NCI-H2107 treated with DMSO at 0.1 percent for 48 hours (cell line): Measurements from ENCODE around the gene TTC7B.

Experiments used
- DNase-seq: peaks from one replicate; lab custom pipeline; 2025; ENCODE audit not compliant: unreplicated experiment; lab: John Stamatoyannopoulos, UW

TTC7B gene

GRCh38 chr14:90777358-90777757, 38.9 kb downstream of the TTC7B start:
- DNase-seq: no peak

- no peak for DNase-seq
Measured at GRCh38 chr14:90775441-90775840, 40.8 kb downstream of the TTC7B start.

DNA sequence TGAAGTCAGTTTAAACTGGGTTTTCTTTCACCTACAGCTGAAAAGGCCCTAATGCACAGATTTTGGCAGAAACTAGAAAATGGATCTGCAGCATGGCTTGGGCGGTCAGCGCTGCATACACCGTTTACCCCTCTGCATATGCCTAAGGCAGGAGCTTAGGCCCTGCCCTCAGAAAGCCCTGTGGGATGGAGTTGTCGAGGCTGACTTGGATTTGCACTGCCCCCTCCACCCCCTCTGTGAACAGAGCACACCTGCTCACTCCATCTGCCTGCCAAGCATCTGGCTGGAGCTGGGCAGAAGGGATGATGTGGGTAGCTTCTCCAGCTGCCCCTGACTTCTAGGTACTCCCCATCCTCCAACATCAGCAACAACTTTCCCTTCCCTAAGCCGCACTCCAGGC, 41.9 kb downstream of the TTC7B start:
- DNase-seq: no peak

DNA sequence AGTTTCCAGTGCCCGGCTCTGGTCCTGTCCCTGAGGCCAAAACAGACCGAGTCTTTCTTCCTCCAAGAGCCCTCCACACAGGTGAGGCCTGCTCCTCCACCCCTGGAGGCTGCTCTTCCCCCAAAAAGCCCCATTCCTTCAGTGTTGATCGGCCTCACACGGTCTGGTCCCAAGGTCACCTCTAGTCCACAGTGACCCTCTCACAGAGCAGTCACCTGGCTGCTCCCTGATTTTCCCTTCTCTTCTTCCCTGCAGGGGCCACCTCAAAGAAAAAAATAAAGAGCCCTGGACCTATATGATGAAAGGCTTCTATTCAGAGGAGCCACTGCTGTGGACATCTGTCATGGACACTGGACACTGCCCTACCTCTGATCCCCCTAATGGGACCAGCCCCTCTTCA, 42.5 kb downstream of the TTC7B start:
- DNase-seq: no peak

- DNase-seq: no peak
Measured at GRCh38 chr14:90773196-90773486, 43.1 kb downstream of the TTC7B start.

GRCh38 chr14:90767899-90768298, 48.3 kb downstream of the TTC7B start:
- no peak for DNase-seq

DNA sequence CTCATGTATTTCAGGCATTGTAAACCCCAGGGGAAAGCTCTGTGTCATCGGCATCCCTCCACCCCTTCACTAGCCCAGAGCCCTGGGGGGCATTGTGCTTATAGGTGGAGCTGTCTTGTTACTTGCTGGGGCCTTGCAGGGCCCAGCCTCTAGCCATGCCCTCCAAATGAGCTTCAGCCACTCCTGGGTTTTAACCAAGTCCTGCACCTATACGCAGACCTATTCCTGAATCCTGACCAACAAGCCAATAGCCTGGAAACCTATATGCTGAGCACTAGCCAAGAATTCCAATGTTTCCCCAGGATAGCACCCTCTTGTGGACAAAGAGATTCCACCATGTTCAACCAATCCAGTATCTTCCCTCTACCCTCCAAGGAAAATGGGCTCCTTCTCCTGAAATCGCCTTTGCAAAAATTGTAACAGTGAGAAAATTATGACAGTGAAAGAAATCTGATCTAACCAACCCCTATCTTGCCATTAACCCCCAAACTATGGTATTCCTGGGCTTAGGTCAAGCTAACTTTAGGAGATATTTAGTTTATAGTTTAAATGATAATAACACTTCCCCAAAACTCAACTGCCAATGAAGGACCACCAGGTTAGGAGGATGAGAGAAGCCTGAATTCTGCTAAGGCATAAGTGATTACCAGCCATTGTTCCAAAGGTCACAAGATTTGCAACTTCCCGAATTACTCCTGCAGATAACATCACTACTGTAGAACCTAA, 55.5 kb downstream of the TTC7B start:
- DNase-seq: peak; percentile 21

- DNase-seq: no peak
Measured at GRCh38 chr14:90760078-90760444, 56.2 kb downstream of the TTC7B start.

GRCh38 chr14:90759370-90760077, 56.7 kb downstream of the TTC7B start:
- no peak for DNase-seq

- no peak for DNase-seq
Measured at GRCh38 chr14:90758959-90759358, 57.3 kb downstream of the TTC7B start.

GRCh38 chr14:90758028-90758889, 58.0 kb downstream of the TTC7B start:
- peak; percentile 75 for DNase-seq

- no peak for DNase-seq
Measured at GRCh38 chr14:90757452-90757851, 58.8 kb downstream of the TTC7B start.

GRCh38 chr14:90756755-90757345, 59.4 kb downstream of the TTC7B start:
- DNase-seq: no peak

- no peak for DNase-seq
Measured at GRCh38 chr14:90755661-90756304, 60.4 kb downstream of the TTC7B start.

DNA sequence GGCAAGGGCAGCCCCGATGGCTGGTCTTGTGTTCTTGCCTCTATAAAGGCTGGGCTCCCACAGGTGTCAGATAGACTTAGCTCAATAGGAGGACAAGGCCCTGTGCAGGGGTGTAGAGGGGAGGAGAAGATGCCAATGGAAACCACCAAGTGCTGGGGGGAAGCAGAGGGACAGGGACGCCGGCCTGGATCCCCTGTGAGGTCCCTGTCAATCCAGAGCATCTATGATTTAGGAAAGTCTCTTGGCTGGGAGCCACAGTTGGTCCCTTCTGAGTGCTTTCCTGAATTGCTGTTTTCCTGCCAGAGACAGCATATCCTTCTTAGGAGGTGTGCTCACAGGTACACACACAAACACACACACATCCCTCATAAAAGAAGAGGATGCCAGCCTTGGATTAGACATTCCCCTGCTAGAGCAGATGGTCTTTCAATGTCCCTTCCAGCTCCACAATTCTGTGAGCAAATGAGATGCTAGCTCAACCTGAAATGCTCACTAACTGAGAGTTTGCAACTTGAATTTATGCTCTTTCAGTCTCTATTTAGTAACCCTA, 62.7 kb downstream of the TTC7B start:
- no peak for DNase-seq

- DNase-seq: no peak
Measured at GRCh38 chr14:90750701-90751100, 65.5 kb downstream of the TTC7B start.

GRCh38 chr14:90750191-90750590, 66.0 kb downstream of the TTC7B start:
- DNase-seq: no peak

DNA sequence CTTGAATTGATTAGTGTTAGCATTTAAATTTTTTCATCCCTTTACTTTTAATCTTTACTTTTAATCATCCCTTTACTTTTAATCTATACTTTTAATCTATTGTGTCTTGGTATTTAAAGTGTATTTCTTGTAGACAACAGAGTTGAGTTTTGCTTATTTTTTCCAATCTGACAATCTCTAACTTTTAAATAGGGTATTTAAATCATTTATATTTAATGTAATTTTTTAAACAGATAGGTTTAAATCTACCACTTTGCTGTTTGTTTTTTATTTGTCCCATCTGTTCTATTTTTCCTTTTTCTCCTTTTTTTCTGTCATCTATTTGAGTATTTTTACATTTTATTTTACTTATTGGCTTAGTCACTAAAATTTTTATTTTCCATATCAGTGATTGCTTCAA, 68.3 kb downstream of the TTC7B start:
- DNase-seq: no peak

DNA sequence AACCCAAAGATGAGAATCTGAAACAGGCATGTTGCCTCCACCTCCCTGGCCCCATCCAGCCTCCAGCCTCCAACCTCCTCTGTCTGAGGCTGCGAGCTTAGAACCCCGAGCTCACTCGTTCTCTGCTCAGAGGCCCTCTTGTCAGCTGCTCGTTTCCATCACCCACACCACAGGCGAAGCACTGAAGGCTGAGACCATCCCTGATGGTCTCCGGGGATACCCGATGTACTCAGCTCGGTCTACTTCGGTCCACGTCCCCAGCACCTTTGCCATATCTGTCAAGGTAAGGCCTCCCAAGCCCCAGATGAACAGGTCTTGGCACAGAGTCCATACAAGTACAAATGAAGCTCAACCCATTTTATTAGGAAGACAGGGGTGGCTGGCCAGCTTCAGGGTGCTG, 72.4 kb downstream of the TTC7B start:
- DNase-seq: no peak

GRCh38 chr14:90743425-90743824, 72.8 kb downstream of the TTC7B start:
- DNase-seq: no peak

GRCh38 chr14:90742729-90743128, 73.5 kb downstream of the TTC7B start:
- DNase-seq: no peak
